Loucy (cell line): Measurements from ENCODE around the gene ANP32E.
"Not testable (repeated sequence)": the region's sequence is repeated elsewhere in the genome, so short reads cannot be mapped to it uniquely, and the experiment has no call there.

Experiments used
- H2AFZ ChIP-seq: fragments of 200-600 bp; sonication (generic); 2 replicates; pipeline ENCODE4 v1.6.0; 2016; ENCODE audit warnings: antibody characterized with exemption, mild to moderate bottlenecking, low read length, moderate library complexity
- H3F3A ChIP-seq: fragments of 200-600 bp; 2 replicates; pipeline ENCODE4 v1.6.0; 2016; ENCODE audit warnings: antibody characterized with exemption, low read depth, mild to moderate bottlenecking
- H3K27me3 ChIP-seq: fragments of 200-600 bp; sonication (generic); 2 replicates; pipeline ENCODE4 v1.6.1; 2014; ENCODE audit warnings: low read length, mild to moderate bottlenecking; ENCODE audit not compliant: insufficient read depth, poor library complexity, severe bottlenecking
- H3K36me3 ChIP-seq: fragments of 200-600 bp; sonication (generic); 2 replicates; pipeline ENCODE4 v1.6.1; 2016; ENCODE audit warnings: low read length; ENCODE audit not compliant: insufficient read depth
- H3K4me1 ChIP-seq: fragments of 200-600 bp; sonication (generic); 2 replicates; pipeline ENCODE4 v1.5.1; 2014; ENCODE audit warnings: low read length, mild to moderate bottlenecking; ENCODE audit not compliant: insufficient read depth, poor library complexity, severe bottlenecking
- H3K4me2 ChIP-seq: fragments of 200-600 bp; sonication (generic); 2 replicates; pipeline ENCODE4 v1.6.0; 2014; ENCODE audit warnings: antibody characterized with exemption, low read length, low read depth, mild to moderate bottlenecking; ENCODE audit not compliant: poor library complexity, severe bottlenecking
- H3K4me3 ChIP-seq: fragments of 200-600 bp; sonication (generic); 2 replicates; pipeline ENCODE4 v1.5.1; 2014; ENCODE audit warnings: low read length, mild to moderate bottlenecking, mixed read lengths; ENCODE audit not compliant: poor library complexity, severe bottlenecking
- H3K79me2 ChIP-seq: fragments of 200-600 bp; sonication (generic); 2 replicates; pipeline ENCODE4 v1.6.1; 2014; ENCODE audit warnings: low read length; ENCODE audit not compliant: insufficient read depth
- H3K9ac ChIP-seq: fragments of 200-600 bp; sonication (generic); 2 replicates; pipeline ENCODE4 v1.6.0; 2014; ENCODE audit warnings: mild to moderate bottlenecking, low read depth, low read length, moderate library complexity; ENCODE audit not compliant: poor library complexity, severe bottlenecking
- H3K9me2 ChIP-seq: fragments of 200-600 bp; sonication (generic); replicated peaks from 2 replicates; pipeline ENCODE4 v1.6.1; 2016; ENCODE audit warnings: low read depth, low read length, mixed read lengths
- H3K9me3 ChIP-seq: fragments of 200-600 bp; sonication (generic); 2 replicates; pipeline ENCODE4 v1.6.1; 2014; ENCODE audit warnings: mild to moderate bottlenecking, antibody characterized with exemption, low read length, low read depth; ENCODE audit not compliant: insufficient read depth
- H4K20me1 ChIP-seq: fragments of 200-600 bp; sonication (generic); 2 replicates; pipeline ENCODE4 v1.6.0; 2014; ENCODE audit warnings: antibody characterized with exemption, low read length, mild to moderate bottlenecking; ENCODE audit not compliant: insufficient read depth, poor library complexity, severe bottlenecking
- EZH2phosphoT487 ChIP-seq: fragments of 200-600 bp; IDR thresholded peaks from 2 replicates; pipeline ENCODE4 v1.6.1; 2018; ENCODE audit warnings: antibody characterized with exemption, mild to moderate bottlenecking, moderate library complexity, borderline replicate concordance
- TF ChIP-seq, protein P1 (sequence below): fragments of 200-600 bp; sonication (generic); conservative IDR thresholded peaks from 2 replicates; pipeline ENCODE4 v1.5.1; 2014; ENCODE audit warnings: mild to moderate bottlenecking, antibody characterized with exemption, low read length

The ANP32E gene

DNA sequence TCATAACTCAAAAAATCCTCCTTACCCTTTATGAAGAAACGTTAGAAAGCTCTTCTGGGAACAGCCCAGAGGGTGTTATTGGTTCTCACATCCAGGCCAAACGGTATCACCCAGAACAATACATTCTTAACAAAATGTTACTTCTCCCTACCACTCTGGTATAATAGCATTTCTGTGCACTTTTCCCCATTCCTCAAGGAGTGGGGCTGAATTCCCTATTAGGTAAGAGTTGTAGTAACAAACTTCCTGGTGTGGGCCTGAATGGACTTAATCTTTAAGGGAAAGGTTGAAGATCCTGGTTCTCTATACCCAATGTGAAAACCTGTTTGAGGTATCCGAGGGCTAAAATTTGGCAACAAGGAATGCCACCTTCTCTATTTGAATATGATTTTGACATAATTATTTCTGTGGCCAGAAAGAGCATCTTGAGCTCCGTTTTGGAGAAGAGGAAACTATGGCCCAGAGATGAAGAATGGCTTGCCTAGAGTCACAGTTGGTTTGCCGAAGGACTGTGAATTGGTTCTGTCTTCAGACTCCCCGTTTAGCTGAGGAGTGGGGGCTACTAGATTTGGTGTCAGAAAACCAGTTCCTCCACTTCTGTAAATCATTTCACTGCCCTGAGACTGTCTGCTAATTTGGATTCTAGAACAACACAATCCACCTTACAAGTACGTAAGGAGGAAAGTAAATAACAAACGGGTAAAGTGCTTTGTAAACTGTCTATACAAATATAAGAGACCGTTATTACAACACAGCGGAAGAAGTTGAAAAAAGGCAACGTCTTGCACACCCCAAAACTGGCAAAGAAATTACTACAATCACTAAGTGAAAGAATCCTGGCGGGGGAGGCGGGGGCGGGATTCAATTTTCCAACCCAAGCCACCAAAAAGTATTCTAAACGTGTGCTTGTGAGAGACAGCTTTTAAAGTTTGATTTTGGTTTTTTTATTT, 2.3 kb downstream of the ANP32E start:
- Histone ChIP-seq H2AFZ (no peak overlapping the region), H3K4me2 (peak overlapping the region; percentile 93), H3K9ac (peak overlapping the region; percentile 100), H3K79me2 (peaks cover 74% of the 10 kb centered on the region), H3K9me2 (no peaks in the 10 kb centered on the region), H3K4me1 (peaks cover 27% of the 10 kb centered on the region), H4K20me1 (peaks cover 17% of the 10 kb centered on the region), H3K36me3 (peaks cover 11% of the 10 kb centered on the region), H3K4me3 (peak overlapping the region; percentile 100), H3K9me3 (no peaks in the 10 kb centered on the region), H3F3A (peaks cover 6% of the 10 kb centered on the region), H3K27me3 (peaks cover 10% of the 10 kb centered on the region)
- TF ChIP-seq, protein P1, sequence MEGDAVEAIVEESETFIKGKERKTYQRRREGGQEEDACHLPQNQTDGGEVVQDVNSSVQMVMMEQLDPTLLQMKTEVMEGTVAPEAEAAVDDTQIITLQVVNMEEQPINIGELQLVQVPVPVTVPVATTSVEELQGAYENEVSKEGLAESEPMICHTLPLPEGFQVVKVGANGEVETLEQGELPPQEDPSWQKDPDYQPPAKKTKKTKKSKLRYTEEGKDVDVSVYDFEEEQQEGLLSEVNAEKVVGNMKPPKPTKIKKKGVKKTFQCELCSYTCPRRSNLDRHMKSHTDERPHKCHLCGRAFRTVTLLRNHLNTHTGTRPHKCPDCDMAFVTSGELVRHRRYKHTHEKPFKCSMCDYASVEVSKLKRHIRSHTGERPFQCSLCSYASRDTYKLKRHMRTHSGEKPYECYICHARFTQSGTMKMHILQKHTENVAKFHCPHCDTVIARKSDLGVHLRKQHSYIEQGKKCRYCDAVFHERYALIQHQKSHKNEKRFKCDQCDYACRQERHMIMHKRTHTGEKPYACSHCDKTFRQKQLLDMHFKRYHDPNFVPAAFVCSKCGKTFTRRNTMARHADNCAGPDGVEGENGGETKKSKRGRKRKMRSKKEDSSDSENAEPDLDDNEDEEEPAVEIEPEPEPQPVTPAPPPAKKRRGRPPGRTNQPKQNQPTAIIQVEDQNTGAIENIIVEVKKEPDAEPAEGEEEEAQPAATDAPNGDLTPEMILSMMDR = no peak
- no peak for TF ChIP-seq EZH2phosphoT487

DNA sequence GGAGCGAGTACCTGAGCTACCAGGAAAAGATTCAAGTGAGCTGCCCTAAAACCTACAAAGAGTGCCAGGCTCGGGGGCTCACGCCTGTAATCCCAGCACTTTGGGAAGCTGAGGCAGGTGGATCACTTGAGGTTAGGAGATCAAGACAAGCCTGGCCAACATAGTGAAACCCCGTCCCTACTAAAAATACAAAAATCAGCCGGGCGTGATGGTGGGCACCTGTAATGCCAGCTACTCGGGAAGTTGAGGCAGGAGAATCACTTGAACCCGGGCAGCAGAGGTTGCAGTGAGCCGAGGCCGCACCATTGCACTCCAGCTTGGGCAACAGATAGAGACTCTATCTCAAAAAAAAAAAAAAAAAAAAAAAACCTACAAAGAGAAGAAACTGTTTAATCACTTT, 3.0 kb downstream of the ANP32E start:
- Histone ChIP-seq H4K20me1 (peaks cover 17% of the 10 kb centered on the region), H3K4me3 (peak overlapping the region; percentile 100), H3K4me2 (peak overlapping the region; percentile 93), H3K36me3 (peaks cover 17% of the 10 kb centered on the region), H3K79me2 (peaks cover 81% of the 10 kb centered on the region), H3K9ac (peak overlapping the region; percentile 100), H3K4me1 (peaks cover 27% of the 10 kb centered on the region)
- H3K9me2 ChIP-seq, H3F3A ChIP-seq, H2AFZ ChIP-seq, H3K9me3 ChIP-seq, H3K27me3 ChIP-seq: not testable (repeated sequence)

DNA sequence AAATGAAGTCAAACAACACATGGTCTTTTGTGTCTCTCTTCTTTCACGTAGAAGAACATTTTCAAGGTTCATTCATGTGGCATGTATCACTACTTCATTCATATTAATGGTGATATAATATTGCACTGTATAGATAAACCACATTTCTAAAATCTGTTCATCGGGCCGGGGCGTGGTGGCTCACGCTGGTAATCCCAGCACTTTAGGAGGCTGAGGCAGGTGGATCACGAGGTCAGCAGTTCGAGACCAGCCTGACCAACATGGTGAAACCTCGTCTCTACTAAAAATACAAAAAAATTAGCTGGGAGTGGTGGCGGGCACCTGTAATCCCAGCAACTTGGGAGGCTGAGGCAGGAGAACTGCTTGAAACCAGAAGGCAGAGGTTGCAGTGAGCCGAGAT, 7.7 kb downstream of the ANP32E start:
- not testable (repeated sequence) for H3K4me3 ChIP-seq, H3K9me2 ChIP-seq, H3K9ac ChIP-seq, H3K4me1 ChIP-seq, H3F3A ChIP-seq, H3K27me3 ChIP-seq, H3K4me2 ChIP-seq, H4K20me1 ChIP-seq, H2AFZ ChIP-seq, H3K9me3 ChIP-seq
- Histone ChIP-seq H3K36me3 (peaks cover 56% of the 10 kb centered on the region), H3K79me2 (peaks cover 81% of the 10 kb centered on the region)

DNA sequence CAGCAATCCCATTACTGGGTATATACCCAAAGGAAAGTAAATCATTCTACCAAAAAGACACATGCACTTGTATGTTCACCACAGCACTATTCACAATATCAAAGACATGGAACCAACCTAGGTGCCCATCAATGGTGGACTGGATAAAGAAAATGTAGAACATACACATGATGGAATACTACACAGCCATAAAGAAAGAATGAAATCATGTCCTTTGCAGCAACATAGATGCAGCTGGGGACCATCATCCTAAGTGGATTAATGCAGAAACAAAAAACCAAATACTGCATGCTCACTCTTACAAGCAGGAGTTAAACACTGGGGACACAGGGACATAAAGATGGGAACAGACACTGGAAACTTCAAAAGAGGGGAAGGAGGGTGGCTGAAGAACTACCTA, 8.7 kb downstream of the ANP32E start:
- Histone ChIP-seq H3F3A (no peaks in the 10 kb centered on the region), H3K36me3 (peaks cover 62% of the 10 kb centered on the region), H3K9me3 (no peaks in the 10 kb centered on the region), H3K9ac (no peak overlapping the region), H3K4me2 (no peak overlapping the region), H3K79me2 (peaks cover 71% of the 10 kb centered on the region), H2AFZ (no peak overlapping the region), H3K4me3 (no peak overlapping the region), H4K20me1 (peaks cover 8% of the 10 kb centered on the region), H3K27me3 (no peaks in the 10 kb centered on the region), H3K4me1 (no peaks in the 10 kb centered on the region), H3K9me2 (no peaks in the 10 kb centered on the region)
- TF ChIP-seq EZH2phosphoT487 = no peak
- TF ChIP-seq, protein P1 = no peak
